ENCODE results near the gene VBP1.

Gene VBP1

GRCh38 chrX:155235891-155236290 lies 19.6 kb downstream of the VBP1 start:
- DNase-seq (ENCODE audit: low read depth) = no peak

GRCh38 chrX:155237719-155238118 lies 21.5 kb downstream of the VBP1 start:
- TF ChIP-seq CTCF (IDR thresholded peaks at IDR 0.05; ENCODE audit: low read length, missing control alignments) = no peak
- DNase-seq (ENCODE audit: low read depth) = no peak
- no peak overlapping the region for H3K4me3 ChIP-seq (replicated peaks; ENCODE audit: low read depth, low read length)

More at GRCh38 chrX:155235891-155236290, 19.6 kb downstream of the VBP1 start:
- TF ChIP-seq CTCF (IDR thresholded peaks at IDR 0.05; ENCODE audit: low read length, missing control alignments) = no peak
- no peak overlapping the region for H3K4me3 ChIP-seq (replicated peaks; ENCODE audit: low read depth, low read length)

GRCh38 chrX:155242300-155242699 lies 26.0 kb downstream of the VBP1 start:
- H3K4me3 ChIP-seq (replicated peaks; ENCODE audit: low read depth, low read length) = no peak overlapping the region
- TF ChIP-seq CTCF (IDR thresholded peaks at IDR 0.05; ENCODE audit: low read length, missing control alignments) = no peak
- DNase-seq (ENCODE audit: low read depth) = no peak

GRCh38 chrX:155246748-155247147 lies 30.5 kb downstream of the VBP1 start:
- DNase-seq (ENCODE audit: low read depth) = no peak
- no peak overlapping the region for H3K4me3 ChIP-seq (replicated peaks; ENCODE audit: low read depth, low read length)
- TF ChIP-seq CTCF (IDR thresholded peaks at IDR 0.05; ENCODE audit: low read length, missing control alignments) = no peak

- no peak for TF ChIP-seq CTCF (IDR thresholded peaks at IDR 0.05; ENCODE audit: low read length, missing control alignments)
- no peak overlapping the region for H3K4me3 ChIP-seq (replicated peaks; ENCODE audit: low read depth, low read length)
- DNase-seq (ENCODE audit: low read depth) = no peak
Observed at GRCh38 chrX:155247497-155247896, 31.2 kb downstream of the VBP1 start.

GRCh38 chrX:155251391-155251790 lies 35.1 kb downstream of the VBP1 start:
- DNase-seq (ENCODE audit: low read depth) = no peak
- TF ChIP-seq CTCF (IDR thresholded peaks at IDR 0.05; ENCODE audit: low read length, missing control alignments) = no peak
- H3K4me3 ChIP-seq (replicated peaks; ENCODE audit: low read depth, low read length) = no peak overlapping the region

- no peak overlapping the region for H3K4me3 ChIP-seq (replicated peaks; ENCODE audit: low read depth, low read length)
- no peak for TF ChIP-seq CTCF (IDR thresholded peaks at IDR 0.05; ENCODE audit: low read length, missing control alignments)
- DNase-seq (ENCODE audit: low read depth) = no peak
Observed at GRCh38 chrX:155259752-155260151, 43.5 kb downstream of the VBP1 start.
